NCI-H2107 treated with DMSO at 0.1 percent for 48 hours (cell line): ENCODE data around the gene OR51A2.
A peak's percentile ranks its signal among the peaks of the same experiment; 100 is the strongest.
"Not testable (repeated sequence)": the region's sequence is repeated elsewhere in the genome, so short reads cannot be mapped to it uniquely, and the experiment has no call there.

Source experiments
- DNase-seq: peaks from one replicate; lab custom pipeline; 2025; ENCODE audit not compliant: unreplicated experiment; lab: John Stamatoyannopoulos, UW

The OR51A2 gene

GRCh38 chr11:4955613-4956012, at the start of gene OR51A2:
TSS of gene OR51A2 (minus strand) at chr11:4955713. CDS start at chr11:4955713, 0 bp downstream.
- not testable (repeated sequence) for DNase-seq

GRCh38 chr11:5004424-5005274, 49.1 kb upstream of the OR51A2 start:
- DNase-seq: peak; percentile 3

GRCh38 chr11:4994551-4994950, 39.0 kb upstream of the OR51A2 start, which contains the start of gene OR51L1:
TSS of gene OR51L1 (plus strand) at chr11:4994851. CDS start at chr11:4998983, 4,132 bp downstream.
- no peak for DNase-seq

- DNase-seq: no peak
These were observed 35.5 kb upstream of the OR51A2 start for GRCh38 chr11:4991060-4991459.

GRCh38 chr11:4983841-4984240, 28.3 kb upstream of the OR51A2 start:
- DNase-seq: no peak

GRCh38 chr11:4982678-4983077, 27.2 kb upstream of the OR51A2 start:
- no peak for DNase-seq

GRCh38 chr11:4979036-4979435, 23.5 kb upstream of the OR51A2 start:
- DNase-seq: no peak

- no peak for DNase-seq
These were observed 19.9 kb upstream of the OR51A2 start for GRCh38 chr11:4975436-4975835.

GRCh38 chr11:4962816-4963215, 7.3 kb upstream of the OR51A2 start:
- no peak for DNase-seq

GRCh38 chr11:4960877-4961276, 5.4 kb upstream of the OR51A2 start:
- no peak for DNase-seq

- DNase-seq: no peak
These were observed 1.9 kb upstream of the OR51A2 start for GRCh38 chr11:4957396-4957795.

- DNase-seq: no peak
These were observed 8.0 kb downstream of the OR51A2 start, which contains the start of gene OR51A4 for GRCh38 chr11:4947505-4947904. TSS of gene OR51A4 (minus strand) at chr11:4947605. CDS start at chr11:4947100, 505 bp downstream.

GRCh38 chr11:4936745-4937144, 18.8 kb downstream of the OR51A2 start:
- no peak for DNase-seq

- DNase-seq: no peak
These were observed 22.8 kb downstream of the OR51A2 start for GRCh38 chr11:4932751-4933150.

- DNase-seq: no peak
These were observed 28.9 kb downstream of the OR51A2 start for GRCh38 chr11:4926608-4927007.

GRCh38 chr11:4924239-4924638, 31.3 kb downstream of the OR51A2 start, which contains the start of gene OR51G1:
TSS of gene OR51G1 (minus strand) at chr11:4924339. CDS start at chr11:4924339, 0 bp downstream.
- DNase-seq: no peak

- no peak for DNase-seq
These were observed 33.2 kb downstream of the OR51A2 start for GRCh38 chr11:4922304-4922703.

GRCh38 chr11:4921796-4922195, 33.7 kb downstream of the OR51A2 start:
- DNase-seq: no peak

- no peak for DNase-seq
These were observed 36.3 kb downstream of the OR51A2 start, which contains the start of gene OR51G2 for GRCh38 chr11:4919250-4919649. TSS of gene OR51G2 (minus strand) at chr11:4919350. CDS start at chr11:4915663, 3,687 bp downstream.

- no peak for DNase-seq
These were observed 38.9 kb downstream of the OR51A2 start for GRCh38 chr11:4916581-4916980.
